ENCODE data around the gene METTL25B. TPM values are rescaled to one million over a fixed set of nuclear protein-coding genes. Genes with fewer than 3 reads are reported as not detected.

Gene METTL25B
- total and polyA plus RNA-seq, 2 of the 13 experiments (the other 11 are each of a cell fraction or from before 2014, with no cell fraction given), result 11.9 to 24.0 TPM

GRCh38 chr1:156727926-156728598 lies at the start of gene METTL25B (continued):
- no peak for TF ChIP-seq LBX2 (CRISPR knock-in tag; IDR thresholded peaks at IDR 0.05; ENCODE audit: borderline replicate concordance)
- no peak for TF ChIP-seq MATR3 (CRISPR knock-in tag; IDR thresholded peaks at IDR 0.05)
- 0 out of 2 replicates have a peak, but pooled peaks have one; percentile 3 for TF ChIP-seq HIVEP1 (CRISPR knock-in tag; IDR thresholded peaks at IDR 0.05)
- TF ChIP-seq ZNF367 (CRISPR knock-in tag; IDR thresholded peaks at IDR 0.05; ENCODE audit: borderline replicate concordance), result no peak
- TF ChIP-seq KDM2A (CRISPR knock-in tag; IDR thresholded peaks at IDR 0.05; ENCODE audit: borderline replicate concordance, low read depth), result peak; percentile 57
- TF ChIP-seq DMAP1 (CRISPR knock-in tag; IDR thresholded peaks at IDR 0.05), result 0 out of 2 replicates have a peak, but pooled peaks have one; percentile 39
- peak; percentile 2 for TF ChIP-seq ZNF407 (CRISPR knock-in tag; IDR thresholded peaks at IDR 0.05; ENCODE audit: not compliant biosample characterization)
- TF ChIP-seq ZNF883 (CRISPR knock-in tag; IDR thresholded peaks at IDR 0.05; ENCODE audit: not compliant biosample characterization), result peak; percentile 43
- TF ChIP-seq GABPB1 (CRISPR knock-in tag; IDR thresholded peaks at IDR 0.05), result peak; percentile 95
- TF ChIP-seq ARNT2 (CRISPR knock-in tag; IDR thresholded peaks at IDR 0.05; ENCODE audit: low read depth), result no peak; the same call in 1 of the 2 replicates
- TF ChIP-seq PHF20 (CRISPR knock-in tag; IDR thresholded peaks at IDR 0.05), result peak; percentile 83
- TF ChIP-seq CSRNP1 (CRISPR knock-in tag; IDR thresholded peaks at IDR 0.05), result 0 out of 2 replicates have a peak, but pooled peaks have one; percentile 23
- TF ChIP-seq ATAD3A (CRISPR knock-in tag; IDR thresholded peaks at IDR 0.05), result no peak

Measured in HepG2 (cell line).